ENCODE results near the gene DEAF1. TPM values are rescaled to one million over a fixed set of nuclear protein-coding genes. Genes with fewer than 3 reads are reported as not detected.

Gene DEAF1
- total RNA-seq, 1 donor from 2014 or later = 56.5 TPM

DNA sequence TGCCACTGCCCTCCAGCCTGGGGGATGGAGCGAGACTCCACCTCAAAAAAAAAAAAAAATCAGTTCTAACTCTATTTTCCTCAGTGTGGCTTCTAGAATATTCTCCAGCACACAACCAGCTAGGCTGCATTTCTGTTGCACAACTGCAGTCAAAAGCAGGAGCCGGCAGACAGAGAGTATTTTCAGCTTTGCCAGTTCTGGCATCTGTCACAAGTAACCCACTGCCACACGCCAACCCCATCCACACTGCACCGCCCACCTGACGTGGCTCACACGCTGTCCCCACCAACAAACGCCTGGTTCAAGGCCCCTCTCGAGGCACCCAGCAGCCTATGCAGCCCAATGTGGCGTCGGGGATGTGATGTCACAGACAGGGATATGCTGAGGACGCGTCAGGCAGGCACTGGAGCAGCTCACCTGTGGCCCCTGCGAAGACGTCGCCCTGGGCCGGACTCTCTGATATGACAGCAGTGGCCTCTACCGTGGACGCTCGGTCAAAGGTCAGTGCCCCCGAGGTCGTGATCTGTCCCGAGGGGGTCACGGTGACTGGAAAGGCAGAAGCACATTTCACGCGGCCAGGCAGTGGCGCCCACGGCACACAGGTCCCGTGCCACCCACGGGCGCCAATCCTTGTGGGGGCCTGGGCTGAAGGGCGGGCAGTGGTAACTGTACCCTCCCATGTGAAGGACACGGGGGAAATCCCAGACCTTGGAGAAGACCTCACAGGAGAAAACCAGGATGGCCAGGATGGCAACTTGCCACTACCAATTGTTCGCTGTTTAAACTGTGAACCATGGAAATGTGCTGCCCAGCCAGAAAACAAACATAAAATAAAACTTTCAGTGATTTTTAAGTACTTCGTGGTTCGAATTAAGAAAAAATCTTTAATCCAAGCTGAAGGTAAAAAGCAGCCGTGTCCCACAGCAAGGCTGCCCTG is 15.5 kb downstream of the DEAF1 start:
- Histone ChIP-seq H3K36me3 (ENCODE audit: control insufficient read depth, insufficient read depth, low read length) (no peaks in the 10 kb centered on the region), H3K4me3 (ENCODE audit: low read depth, low read length) (no peak overlapping the region), H3K27me3 (ENCODE audit: control insufficient read depth, insufficient read depth, low read length) (no peaks in the 10 kb centered on the region)
- no peak for DNase-seq (ENCODE audit: low read depth)
- TF ChIP-seq, protein P1, sequence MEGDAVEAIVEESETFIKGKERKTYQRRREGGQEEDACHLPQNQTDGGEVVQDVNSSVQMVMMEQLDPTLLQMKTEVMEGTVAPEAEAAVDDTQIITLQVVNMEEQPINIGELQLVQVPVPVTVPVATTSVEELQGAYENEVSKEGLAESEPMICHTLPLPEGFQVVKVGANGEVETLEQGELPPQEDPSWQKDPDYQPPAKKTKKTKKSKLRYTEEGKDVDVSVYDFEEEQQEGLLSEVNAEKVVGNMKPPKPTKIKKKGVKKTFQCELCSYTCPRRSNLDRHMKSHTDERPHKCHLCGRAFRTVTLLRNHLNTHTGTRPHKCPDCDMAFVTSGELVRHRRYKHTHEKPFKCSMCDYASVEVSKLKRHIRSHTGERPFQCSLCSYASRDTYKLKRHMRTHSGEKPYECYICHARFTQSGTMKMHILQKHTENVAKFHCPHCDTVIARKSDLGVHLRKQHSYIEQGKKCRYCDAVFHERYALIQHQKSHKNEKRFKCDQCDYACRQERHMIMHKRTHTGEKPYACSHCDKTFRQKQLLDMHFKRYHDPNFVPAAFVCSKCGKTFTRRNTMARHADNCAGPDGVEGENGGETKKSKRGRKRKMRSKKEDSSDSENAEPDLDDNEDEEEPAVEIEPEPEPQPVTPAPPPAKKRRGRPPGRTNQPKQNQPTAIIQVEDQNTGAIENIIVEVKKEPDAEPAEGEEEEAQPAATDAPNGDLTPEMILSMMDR (IDR thresholded peaks at IDR 0.05; ENCODE audit: insufficient read depth, low read length, poor library complexity, severe bottlenecking) = no peak

DNA sequence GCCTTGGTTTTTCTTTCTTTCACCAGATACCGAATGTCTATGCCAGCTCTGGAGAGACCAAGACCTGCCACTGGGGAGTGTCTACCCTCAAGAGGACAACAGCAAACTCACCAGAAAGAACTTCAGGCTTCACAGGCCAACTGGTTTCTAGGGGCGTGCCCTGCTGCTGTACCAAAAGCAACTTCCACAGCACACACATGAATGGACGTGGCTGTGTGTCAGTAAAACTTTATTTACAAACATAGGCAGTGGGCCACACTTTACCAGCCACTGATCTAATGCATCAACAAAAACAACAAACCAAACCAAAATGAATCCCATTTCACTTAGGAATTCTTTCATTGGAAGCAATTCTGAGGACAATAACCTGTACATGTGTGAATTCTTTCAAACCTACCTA is 16.7 kb downstream of the DEAF1 start:
- no peak for DNase-seq (ENCODE audit: low read depth)
- TF ChIP-seq, protein P1 (IDR thresholded peaks at IDR 0.05; ENCODE audit: insufficient read depth, low read length, poor library complexity, severe bottlenecking) = no peak
- H3K36me3 ChIP-seq (ENCODE audit: control insufficient read depth, insufficient read depth, low read length) = peaks cover 1% of the 10 kb centered on the region

DNA sequence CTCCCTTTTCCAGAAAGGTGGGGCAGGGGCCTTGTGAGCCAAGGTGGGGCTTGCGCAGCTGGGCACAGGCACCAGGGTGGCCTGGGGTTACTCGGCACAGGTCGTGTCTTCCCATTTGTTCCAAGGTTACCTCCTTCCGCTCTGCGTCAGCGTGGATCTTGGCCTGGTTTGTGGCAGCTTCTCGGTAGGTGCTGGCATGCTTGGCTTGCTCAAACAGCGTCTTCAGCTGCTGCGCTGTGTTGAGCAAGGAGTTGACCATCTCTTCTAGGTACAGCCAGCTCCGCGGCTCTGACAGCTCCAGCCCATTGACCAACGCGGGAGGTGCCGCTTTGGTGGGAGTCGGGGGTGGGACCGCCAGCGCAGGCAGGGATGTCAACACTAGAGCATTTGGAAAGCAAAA is 20.6 kb downstream of the DEAF1 start:
- Histone ChIP-seq H3K4me3 (ENCODE audit: low read depth, low read length) (no peak overlapping the region), H3K27me3 (ENCODE audit: control insufficient read depth, insufficient read depth, low read length) (no peaks in the 10 kb centered on the region), H3K36me3 (ENCODE audit: control insufficient read depth, insufficient read depth, low read length) (peaks cover 2% of the 10 kb centered on the region)
- no peak for DNase-seq (ENCODE audit: low read depth)
- TF ChIP-seq, protein P1 (IDR thresholded peaks at IDR 0.05; ENCODE audit: insufficient read depth, low read length, poor library complexity, severe bottlenecking) = no peak

More for the DNA sequence above, 16.7 kb downstream of the DEAF1 start:
- H3K27me3 ChIP-seq (ENCODE audit: control insufficient read depth, insufficient read depth, low read length) = no peaks in the 10 kb centered on the region
- H3K4me3 ChIP-seq (ENCODE audit: low read depth, low read length) = no peak overlapping the region

DNA sequence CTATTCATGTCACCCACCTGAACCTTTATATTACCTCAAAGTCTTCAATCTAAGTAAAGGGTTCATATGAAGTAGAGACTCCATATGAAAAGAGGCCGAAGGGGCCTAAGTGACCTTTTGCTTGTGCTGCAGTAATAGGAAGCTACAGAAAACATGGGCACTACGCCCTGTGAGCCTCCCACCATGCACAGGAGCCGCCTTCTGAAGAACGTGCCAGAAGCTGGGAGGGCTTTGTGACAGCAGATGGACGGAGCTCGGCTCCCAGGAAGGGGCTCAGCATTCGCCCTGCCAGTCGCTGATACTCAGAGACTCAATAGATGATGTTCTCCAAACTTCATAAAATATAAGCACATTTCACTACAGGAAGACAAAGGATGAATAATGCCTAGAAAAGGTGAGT is 21.2 kb downstream of the DEAF1 start:
- TF ChIP-seq, protein P1 (IDR thresholded peaks at IDR 0.05; ENCODE audit: insufficient read depth, low read length, poor library complexity, severe bottlenecking) = no peak
- no peak overlapping the region for H3K4me3 ChIP-seq (ENCODE audit: low read depth, low read length)
- no peak for DNase-seq (ENCODE audit: low read depth)
- H3K27me3 ChIP-seq (ENCODE audit: control insufficient read depth, insufficient read depth, low read length) = no peaks in the 10 kb centered on the region
- H3K36me3 ChIP-seq (ENCODE audit: control insufficient read depth, insufficient read depth, low read length) = peaks cover 2% of the 10 kb centered on the region

DNA sequence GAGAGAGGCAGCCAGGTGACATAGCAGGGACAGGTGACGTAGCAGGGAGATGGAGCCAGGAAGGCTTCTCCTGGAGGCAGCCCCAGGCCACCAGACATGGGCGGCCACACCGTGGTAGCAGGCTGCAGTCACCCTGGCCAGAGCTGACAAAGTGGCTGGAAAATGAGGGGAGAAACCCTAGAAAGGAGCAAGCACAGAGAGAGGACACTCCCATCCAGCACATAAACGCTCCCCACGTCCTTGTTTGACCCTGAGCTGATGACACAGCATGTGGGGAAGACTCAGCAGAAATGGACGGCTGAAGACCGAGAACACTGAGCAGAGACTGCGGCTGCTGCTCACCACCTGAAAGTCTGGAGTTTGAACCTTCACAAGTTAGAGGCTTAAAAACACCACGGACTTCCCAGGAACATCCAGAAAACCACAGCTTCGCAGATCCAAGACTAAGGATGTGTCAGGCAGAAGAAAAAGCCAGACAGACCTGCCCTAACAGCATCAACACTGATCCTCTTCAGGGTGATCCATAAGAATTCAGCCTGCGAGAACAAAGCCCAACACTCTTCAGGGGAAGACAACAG is 29.2 kb downstream of the DEAF1 start:
- Histone ChIP-seq H3K4me3 (ENCODE audit: low read depth, low read length) (no peak overlapping the region), H3K36me3 (ENCODE audit: control insufficient read depth, insufficient read depth, low read length) (peaks cover 4% of the 10 kb centered on the region), H3K27me3 (ENCODE audit: control insufficient read depth, insufficient read depth, low read length) (no peaks in the 10 kb centered on the region)
- DNase-seq (ENCODE audit: low read depth) = no peak
- TF ChIP-seq, protein P1 (IDR thresholded peaks at IDR 0.05; ENCODE audit: insufficient read depth, low read length, poor library complexity, severe bottlenecking) = no peak
